ENCODE measurements around the gene MSRB2. TPM values are rescaled to one million over a fixed set of nuclear protein-coding genes. Genes with fewer than 3 reads are reported as not detected.
"Not testable (repeated sequence)": the region's sequence is repeated elsewhere in the genome, so short reads cannot be mapped to it uniquely, and the experiment has no call there.

Gene MSRB2
- total RNA-seq, 3 donors from 2014 or later, result 19.0 to 31.5 (median 24.9) TPM

DNA sequence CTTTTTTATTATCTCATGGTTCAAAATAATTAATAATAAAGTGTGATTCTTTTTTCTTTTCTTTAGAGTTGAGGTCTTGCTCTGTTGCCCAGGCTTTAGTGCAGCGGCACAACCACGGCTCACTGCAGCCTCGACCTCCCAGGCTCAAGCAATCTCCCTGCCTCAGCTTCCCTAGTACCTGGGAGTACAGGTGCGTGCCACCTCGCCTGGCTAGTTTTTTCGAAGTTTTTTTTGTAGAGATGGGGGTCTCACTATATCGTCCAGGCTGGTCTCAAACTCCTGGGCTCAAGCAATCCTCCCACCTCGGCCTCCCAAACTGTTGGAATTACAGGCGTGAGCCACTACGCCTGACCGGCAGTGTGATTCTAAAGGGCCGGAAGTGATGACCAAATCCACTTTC, 28.0 kb upstream of the MSRB2 start:
- Histone ChIP-seq H3K27ac (no peak overlapping the region), H3K36me3 (no peaks in the 10 kb centered on the region), H3K4me1 (no peaks in the 10 kb centered on the region), H3K9me3 (no peaks in the 10 kb centered on the region), H3K27me3 (no peaks in the 10 kb centered on the region), H3K4me3 (no peak overlapping the region)
- no peak for DNase-seq (ENCODE audit: low spot score in 2 of 2)
- intact Hi-C loops (cut with DNase I; ENCODE audit: low total_unique reads), result no loop called here
- TF ChIP-seq, protein P1, sequence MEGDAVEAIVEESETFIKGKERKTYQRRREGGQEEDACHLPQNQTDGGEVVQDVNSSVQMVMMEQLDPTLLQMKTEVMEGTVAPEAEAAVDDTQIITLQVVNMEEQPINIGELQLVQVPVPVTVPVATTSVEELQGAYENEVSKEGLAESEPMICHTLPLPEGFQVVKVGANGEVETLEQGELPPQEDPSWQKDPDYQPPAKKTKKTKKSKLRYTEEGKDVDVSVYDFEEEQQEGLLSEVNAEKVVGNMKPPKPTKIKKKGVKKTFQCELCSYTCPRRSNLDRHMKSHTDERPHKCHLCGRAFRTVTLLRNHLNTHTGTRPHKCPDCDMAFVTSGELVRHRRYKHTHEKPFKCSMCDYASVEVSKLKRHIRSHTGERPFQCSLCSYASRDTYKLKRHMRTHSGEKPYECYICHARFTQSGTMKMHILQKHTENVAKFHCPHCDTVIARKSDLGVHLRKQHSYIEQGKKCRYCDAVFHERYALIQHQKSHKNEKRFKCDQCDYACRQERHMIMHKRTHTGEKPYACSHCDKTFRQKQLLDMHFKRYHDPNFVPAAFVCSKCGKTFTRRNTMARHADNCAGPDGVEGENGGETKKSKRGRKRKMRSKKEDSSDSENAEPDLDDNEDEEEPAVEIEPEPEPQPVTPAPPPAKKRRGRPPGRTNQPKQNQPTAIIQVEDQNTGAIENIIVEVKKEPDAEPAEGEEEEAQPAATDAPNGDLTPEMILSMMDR (IDR thresholded peaks at IDR 0.05), result no peak
- no peak for TF ChIP-seq POLR2A (IDR thresholded peaks at IDR 0.05)
- TF ChIP-seq POLR2AphosphoS5 (IDR thresholded peaks at IDR 0.05), result no peak

DNA sequence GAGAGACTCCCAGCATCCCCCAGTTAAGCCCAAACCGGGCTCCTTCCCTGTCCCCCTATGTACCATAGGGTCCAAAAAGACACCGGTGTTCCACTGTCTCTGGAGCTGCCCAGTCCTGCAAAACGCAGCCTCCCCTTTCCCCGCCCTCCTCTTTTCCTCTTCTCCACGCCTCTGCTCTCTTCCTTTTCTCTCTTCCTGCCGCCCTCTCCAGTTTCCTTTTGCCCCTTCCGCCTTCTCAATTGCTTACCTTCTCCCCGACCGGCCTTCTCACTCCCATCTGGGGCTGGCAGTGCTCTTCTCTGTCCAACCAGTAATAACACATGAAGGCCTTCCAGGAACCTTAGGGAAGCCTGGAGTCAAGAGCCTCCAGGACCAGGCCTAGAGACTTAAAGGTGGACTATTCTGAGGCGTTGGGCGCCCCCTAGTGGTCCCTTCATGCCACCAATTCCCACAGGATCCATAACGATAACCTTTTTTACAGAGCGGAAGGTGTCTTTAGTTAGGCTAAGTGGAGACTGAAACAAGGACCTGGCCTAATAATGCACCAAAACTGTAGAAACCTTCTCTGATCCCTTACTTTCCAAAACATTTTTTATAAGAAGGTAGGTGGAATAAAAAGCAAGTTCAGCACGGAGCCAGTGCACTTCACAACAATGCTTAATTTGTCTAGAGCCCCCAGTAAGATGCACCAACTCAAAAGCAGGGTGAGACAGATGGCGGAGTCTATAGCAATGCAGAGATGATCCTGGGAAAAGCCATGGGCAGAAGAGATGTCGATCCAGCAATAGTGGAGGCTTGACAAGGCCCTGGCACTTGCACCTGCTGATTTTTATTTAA, 27.2 kb upstream of the MSRB2 start:
- Histone ChIP-seq H3K4me3 (no peak overlapping the region), H3K36me3 (no peaks in the 10 kb centered on the region), H3K27me3 (no peaks in the 10 kb centered on the region), H3K27ac (no peak overlapping the region), H3K9me3 (no peaks in the 10 kb centered on the region), H3K4me1 (no peaks in the 10 kb centered on the region)
- TF ChIP-seq, protein P1 (IDR thresholded peaks at IDR 0.05), result peak; percentile 50 to 51 (median 51)
- no peak for TF ChIP-seq POLR2A (IDR thresholded peaks at IDR 0.05)
- DNase-seq (ENCODE audit: low spot score in 2 of 2), result peak; percentile 35 to 68
- intact Hi-C loops (cut with DNase I; ENCODE audit: low total_unique reads), result no loop called here

DNA sequence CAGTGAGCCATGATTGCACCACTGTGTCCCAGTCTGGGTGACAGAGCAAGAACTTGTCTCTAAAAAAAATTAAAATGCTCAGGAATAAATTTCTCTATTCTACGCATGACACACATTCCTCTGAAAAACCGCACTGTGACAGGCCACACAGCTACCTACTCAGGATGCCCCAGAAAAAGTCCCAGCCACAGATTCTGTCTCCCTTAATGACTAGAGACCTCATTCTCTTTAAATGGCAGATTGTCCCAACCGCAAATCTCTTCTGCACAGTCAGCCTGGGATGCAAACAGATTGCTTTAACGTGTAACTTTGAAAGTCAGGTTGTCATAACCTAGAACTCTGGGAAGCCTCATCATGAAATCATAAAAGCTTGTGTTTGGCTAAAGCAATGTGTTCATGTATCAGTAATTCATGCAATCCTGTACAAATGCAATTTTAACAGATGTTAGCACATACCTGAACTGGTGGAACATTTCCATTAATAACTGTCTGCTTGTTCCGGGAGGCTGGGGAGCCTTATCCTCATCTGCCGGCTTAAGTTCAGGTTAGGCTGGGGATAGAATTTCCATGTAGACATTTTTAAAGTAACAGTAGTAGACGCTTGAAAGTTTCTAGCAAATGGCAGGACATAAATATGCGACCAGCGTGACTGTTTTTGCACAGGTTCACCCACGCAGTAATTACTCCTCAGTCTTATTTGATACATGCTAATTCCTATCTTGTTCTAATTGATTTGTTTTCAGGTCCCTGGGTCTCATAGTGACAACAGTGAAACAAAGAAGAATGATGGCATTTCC, 26.2 kb upstream of the MSRB2 start:
- Histone ChIP-seq H3K4me1 (no peaks in the 10 kb centered on the region), H3K36me3 (no peaks in the 10 kb centered on the region), H3K27ac (no peak overlapping the region), H3K27me3 (no peaks in the 10 kb centered on the region), H3K9me3 (no peaks in the 10 kb centered on the region), H3K4me3 (no peak overlapping the region)
- intact Hi-C loops (cut with DNase I; ENCODE audit: low total_unique reads), result no loop called here
- no peak for DNase-seq (ENCODE audit: low spot score in 2 of 2)
- TF ChIP-seq, protein P1 (IDR thresholded peaks at IDR 0.05), result no peak
- no peak for TF ChIP-seq POLR2AphosphoS5 (IDR thresholded peaks at IDR 0.05)
- no peak for TF ChIP-seq POLR2A (IDR thresholded peaks at IDR 0.05)

DNA sequence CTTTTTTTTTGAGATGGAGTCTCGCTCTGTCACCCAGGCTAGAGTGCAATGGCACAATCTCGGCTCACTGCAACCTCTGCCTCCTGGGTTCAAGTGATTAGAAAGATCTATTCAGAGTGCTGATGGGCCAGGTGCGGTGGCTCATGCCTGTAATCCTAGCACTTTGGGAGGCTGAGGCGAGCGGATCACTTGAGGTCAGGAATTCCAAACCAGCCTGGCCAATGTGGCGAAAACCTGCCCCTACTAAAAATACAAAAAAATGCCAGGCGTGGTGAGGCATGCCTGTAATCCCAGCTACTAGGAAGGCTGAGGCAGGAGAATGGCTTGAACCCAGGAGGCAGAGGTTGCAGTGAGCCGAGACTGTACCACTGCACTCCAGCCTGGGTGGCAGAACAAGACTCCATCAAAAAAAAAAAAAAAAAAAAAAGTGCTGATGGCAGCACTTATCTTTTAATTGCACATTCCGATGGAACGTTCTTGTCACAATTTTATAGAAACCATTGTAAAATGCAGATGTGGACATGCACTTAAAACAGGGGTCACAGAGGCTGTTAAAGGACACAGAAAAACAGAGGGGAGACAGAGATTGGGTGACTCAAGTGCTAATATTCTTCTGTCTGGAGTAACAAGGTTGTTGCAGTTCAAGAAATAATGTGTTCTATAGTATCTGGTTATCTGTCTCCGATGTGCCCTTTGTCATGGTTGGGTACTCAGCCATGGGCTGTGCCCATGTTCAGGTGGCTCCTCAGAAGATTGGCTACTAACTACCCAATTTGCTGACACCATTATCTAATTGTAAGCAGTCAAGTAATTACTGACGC, 25.1 kb upstream of the MSRB2 start:
- H3K4me1 ChIP-seq; DNase-seq (ENCODE audit: low spot score in 2 of 2); H3K27me3 ChIP-seq; intact Hi-C loops (cut with DNase I; ENCODE audit: low total_unique reads); H3K4me3 ChIP-seq; H3K9me3 ChIP-seq; H3K27ac ChIP-seq; H3K36me3 ChIP-seq: not testable (repeated sequence)

DNA sequence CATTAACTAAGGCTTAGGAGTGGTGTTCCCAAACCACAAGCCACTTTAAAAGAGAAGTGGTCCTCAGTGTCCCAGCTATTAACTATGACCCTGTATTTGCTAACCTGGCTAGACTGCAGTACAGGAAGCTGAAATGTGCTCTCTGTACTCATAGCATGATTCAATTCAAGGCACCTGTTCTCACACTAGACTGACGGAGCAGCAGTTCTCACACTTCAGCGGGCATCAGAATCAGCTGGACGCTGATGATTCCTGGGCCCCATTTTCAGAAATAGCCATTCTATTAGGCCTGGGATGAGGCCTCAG, 24.5 kb upstream of the MSRB2 start:
- intact Hi-C loops (cut with DNase I; ENCODE audit: low total_unique reads), result no loop called here
- H3K9me3 ChIP-seq, result no peaks in the 10 kb centered on the region
- no peaks in the 10 kb centered on the region for H3K4me1 ChIP-seq
- H3K27ac ChIP-seq, result no peak overlapping the region
- no peaks in the 10 kb centered on the region for H3K27me3 ChIP-seq
- TF ChIP-seq, protein P1 (IDR thresholded peaks at IDR 0.05), result no peak
- TF ChIP-seq POLR2A (IDR thresholded peaks at IDR 0.05) (no peak), POLR2AphosphoS5 (IDR thresholded peaks at IDR 0.05) (no peak)
- no peak for DNase-seq (ENCODE audit: low spot score in 2 of 2)
- no peak overlapping the region for H3K4me3 ChIP-seq
- H3K36me3 ChIP-seq, result no peaks in the 10 kb centered on the region

DNA sequence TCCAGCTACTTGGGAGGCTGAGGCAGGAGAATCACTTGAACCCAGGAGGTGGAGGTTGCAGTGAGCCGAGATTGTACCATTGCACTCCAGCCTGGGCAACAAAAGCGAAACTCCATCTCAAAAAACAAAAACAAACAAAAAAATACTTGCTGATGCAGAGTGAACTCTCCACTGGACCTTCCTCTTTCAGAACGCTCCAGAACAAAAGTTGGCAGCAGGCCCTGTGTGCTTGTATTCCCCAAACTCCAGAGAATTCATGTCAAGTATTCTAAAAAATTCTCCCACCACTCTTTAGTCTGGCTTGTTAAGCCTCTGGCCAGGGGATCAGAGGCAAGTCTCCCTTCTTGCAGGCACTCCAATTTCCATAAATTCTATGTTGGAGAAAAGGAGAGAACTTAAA, 22.8 kb upstream of the MSRB2 start:
- DNase-seq (ENCODE audit: low spot score in 2 of 2); intact Hi-C loops (cut with DNase I; ENCODE audit: low total_unique reads); H3K4me3 ChIP-seq; H3K27ac ChIP-seq; H3K9me3 ChIP-seq; H3K27me3 ChIP-seq; H3K36me3 ChIP-seq; H3K4me1 ChIP-seq: not testable (repeated sequence)
